Right atrium auricular region (tissue), 2 donors: Measurements from ENCODE around the gene C9orf43. TPM values are rescaled to one million over a fixed set of nuclear protein-coding genes. Genes with fewer than 3 reads are reported as not detected.

ENCODE experiments used
- DNase-seq: peaks from one replicate; pipeline ENCODE4 v3.0.0-alpha.2; 2019; ENCODE audit warnings: low spot score
- H3K27ac ChIP-seq, 2 donors: fragments of 200-600 bp; sonication (generic); 1 replicate in 1 of 2; 2 replicates in 1 of 2; pipeline ENCODE4 v1.5.1; 2016 to 2019
- H3K27me3 ChIP-seq, 2 donors: fragments of 200-600 bp; sonication (generic); one replicate each; pipeline versions ENCODE4 v1.5.1 to v1.6.0; 2017 to 2019
- H3K36me3 ChIP-seq: fragments of 200-600 bp; sonication (generic); one replicate; pipeline ENCODE4 v1.5.1; 2016
- H3K4me1 ChIP-seq, 2 donors: fragments of 200-600 bp; sonication (generic); one replicate each; pipeline versions ENCODE4 v1.5.1 to v1.6.0; 2017 to 2019
- H3K4me3 ChIP-seq, 2 donors: fragments of 200-600 bp; sonication (generic); 1 replicate in 1 of 2; 2 replicates in 1 of 2; pipeline ENCODE4 v1.5.1; 2017 to 2019; ENCODE audit warnings: mild to moderate bottlenecking in 1 of 2, moderate library complexity in 1 of 2
- H3K9me3 ChIP-seq, 2 donors: fragments of 200-600 bp; sonication (generic); one replicate each; pipeline ENCODE4 v1.5.1; 2019
- CTCF ChIP-seq, 2 donors: fragments of 200-600 bp; sonication (generic); IDR thresholded peaks; one replicate each; pipeline ENCODE4 v1.5.1; 2019; ENCODE audit warnings: antibody characterized with exemption in 2 of 2
- total RNA-seq, 2 donors: library from RNA; depleted of rRNA; stranded (reverse); fragments of >200 nt; gene quantifications; one replicate each; pipeline ENCODE4 v1.1.0, GENCODE V29; 2016

The C9orf43 gene
- total RNA-seq, 2 donors from 2014 or later, result not detected

GRCh38 chr9:113368348-113368981 lies 42.1 kb upstream of the C9orf43 start:
- Histone ChIP-seq H3K4me3 (no peak overlapping the region), H3K27me3 (peaks cover 0 to 4% of the 10 kb centered on the region in 2 donors)

GRCh38 chr9:113368982-113369854 lies 41.3 kb upstream of the C9orf43 start:
- Histone ChIP-seq H3K36me3 (peaks cover 11% of the 10 kb centered on the region), H3K27ac (no peak overlapping the region), H3K9me3 (no peaks in the 10 kb centered on the region), H3K4me3 (no peak overlapping the region), H3K4me1 (no peaks in the 10 kb centered on the region), H3K27me3 (peaks cover 0 to 4% of the 10 kb centered on the region in 2 donors)
- DNase-seq, result no peak
- TF ChIP-seq CTCF (IDR thresholded peaks at IDR 0.05), result no peak

More at GRCh38 chr9:113368348-113368981, 42.1 kb upstream of the C9orf43 start:
- Histone ChIP-seq H3K4me1 (no peaks in the 10 kb centered on the region), H3K9me3 (no peaks in the 10 kb centered on the region), H3K27ac (no peak overlapping the region), H3K36me3 (peaks cover 4% of the 10 kb centered on the region)
- DNase-seq, result no peak
- TF ChIP-seq CTCF (IDR thresholded peaks at IDR 0.05), result no peak

- no peak for DNase-seq
- Histone ChIP-seq H3K27ac (no peak overlapping the region), H3K4me3 (no peak overlapping the region), H3K4me1 (no peaks in the 10 kb centered on the region), H3K36me3 (peaks cover 14% of the 10 kb centered on the region), H3K9me3 (no peaks in the 10 kb centered on the region), H3K27me3 (no peaks in the 10 kb centered on the region)
- TF ChIP-seq CTCF (IDR thresholded peaks at IDR 0.05), result no peak
These were observed 40.7 kb upstream of the C9orf43 start for GRCh38 chr9:113369855-113370140.

GRCh38 chr9:113370806-113371325 lies 39.7 kb upstream of the C9orf43 start:
- DNase-seq, result no peak
- H3K27me3 ChIP-seq, result no peaks in the 10 kb centered on the region
- TF ChIP-seq CTCF (IDR thresholded peaks at IDR 0.05), result no peak
- H3K36me3 ChIP-seq, result peaks cover 20% of the 10 kb centered on the region
- H3K9me3 ChIP-seq, result no peaks in the 10 kb centered on the region
- H3K27ac ChIP-seq, result no peak overlapping the region
- H3K4me1 ChIP-seq, result peaks cover 0 to 7% of the 10 kb centered on the region in 2 donors
- no peak overlapping the region for H3K4me3 ChIP-seq

- Histone ChIP-seq H3K4me3 (no peak overlapping the region), H3K36me3 (peaks cover 20% of the 10 kb centered on the region), H3K27me3 (no peaks in the 10 kb centered on the region), H3K9me3 (no peaks in the 10 kb centered on the region), H3K27ac (no peak overlapping the region), H3K4me1 (peaks cover 0 to 8% of the 10 kb centered on the region in 2 donors)
- TF ChIP-seq CTCF (IDR thresholded peaks at IDR 0.05), result no peak
- DNase-seq, result no peak
These were observed 38.5 kb upstream of the C9orf43 start for GRCh38 chr9:113372059-113372458.
